NOMO-1 (cell line): ENCODE measurements around the gene SLC27A1.
A peak's percentile ranks its signal among the peaks of the same experiment; 100 is the strongest.

ENCODE experiments used
- DNase-seq, 2 experiments: peaks; one replicate each; lab custom pipeline; 2025; ENCODE audit not compliant: unreplicated experiment in 2 of 2; lab: John Stamatoyannopoulos, UW

SLC27A1 gene

GRCh38 chr19:17470068-17470841 is at the start of gene SLC27A1:
SLC27A1 (plus strand) TSS chr19:17470524; CDS start chr19:17470541, 17 bp downstream.
- peak; percentile 99 for DNase-seq

GRCh38 chr19:17421942-17422341 is 48.4 kb upstream of the SLC27A1 start:
- no peak for DNase-seq

- no peak for DNase-seq
Measured at GRCh38 chr19:17423429-17424208, 46.7 kb upstream of the SLC27A1 start.

GRCh38 chr19:17424743-17425365 is 45.5 kb upstream of the SLC27A1 start:
- no peak for DNase-seq

- DNase-seq = no peak
Measured at GRCh38 chr19:17429641-17430113, 40.6 kb upstream of the SLC27A1 start.

GRCh38 chr19:17431417-17431816 is 38.9 kb upstream of the SLC27A1 start:
- DNase-seq = no peak

- DNase-seq = no peak
Measured at GRCh38 chr19:17435218-17435617, 35.1 kb upstream of the SLC27A1 start.

GRCh38 chr19:17436094-17436873 is 34.0 kb upstream of the SLC27A1 start:
- DNase-seq = no peak

- no peak for DNase-seq
Measured at GRCh38 chr19:17436874-17437267, 33.5 kb upstream of the SLC27A1 start.

GRCh38 chr19:17441241-17442021 is 28.9 kb upstream of the SLC27A1 start:
- peak; percentile 19 to 26 for DNase-seq

GRCh38 chr19:17445526-17446165 is 24.7 kb upstream of the SLC27A1 start:
- no peak for DNase-seq

- DNase-seq = no peak
Measured at GRCh38 chr19:17447704-17448130, 22.6 kb upstream of the SLC27A1 start.

- DNase-seq = peak; percentile 45 to 49
Measured at GRCh38 chr19:17448131-17448967, 22.0 kb upstream of the SLC27A1 start, which contains the start of gene TMEM221. TMEM221 (minus strand) TSS chr19:17448668; CDS start chr19:17448462, 206 bp downstream.

GRCh38 chr19:17450264-17451075 is 19.9 kb upstream of the SLC27A1 start:
- DNase-seq = peak in 1 of 2 experiments; percentile 44

- no peak for DNase-seq
Measured at GRCh38 chr19:17451820-17452219, 18.5 kb upstream of the SLC27A1 start.

- no peak for DNase-seq
Measured at GRCh38 chr19:17454576-17455071, 15.7 kb upstream of the SLC27A1 start.
